SKM-1 (cell line): ENCODE data around the gene SCFD2.
"Not testable (repeated sequence)": the region's sequence is repeated elsewhere in the genome, so short reads cannot be mapped to it uniquely, and the experiment has no call there.

Experiments
- DNase-seq: peaks from one replicate; lab custom pipeline; 2025; ENCODE audit not compliant: unreplicated experiment; lab: John Stamatoyannopoulos, UW

SCFD2 gene

GRCh38 chr4:52840531-52841370 is 525.1 kb downstream of the SCFD2 start:
- no peak for DNase-seq

- DNase-seq: no peak
Measured at GRCh38 chr4:52838729-52839586, 526.9 kb downstream of the SCFD2 start.

DNA sequence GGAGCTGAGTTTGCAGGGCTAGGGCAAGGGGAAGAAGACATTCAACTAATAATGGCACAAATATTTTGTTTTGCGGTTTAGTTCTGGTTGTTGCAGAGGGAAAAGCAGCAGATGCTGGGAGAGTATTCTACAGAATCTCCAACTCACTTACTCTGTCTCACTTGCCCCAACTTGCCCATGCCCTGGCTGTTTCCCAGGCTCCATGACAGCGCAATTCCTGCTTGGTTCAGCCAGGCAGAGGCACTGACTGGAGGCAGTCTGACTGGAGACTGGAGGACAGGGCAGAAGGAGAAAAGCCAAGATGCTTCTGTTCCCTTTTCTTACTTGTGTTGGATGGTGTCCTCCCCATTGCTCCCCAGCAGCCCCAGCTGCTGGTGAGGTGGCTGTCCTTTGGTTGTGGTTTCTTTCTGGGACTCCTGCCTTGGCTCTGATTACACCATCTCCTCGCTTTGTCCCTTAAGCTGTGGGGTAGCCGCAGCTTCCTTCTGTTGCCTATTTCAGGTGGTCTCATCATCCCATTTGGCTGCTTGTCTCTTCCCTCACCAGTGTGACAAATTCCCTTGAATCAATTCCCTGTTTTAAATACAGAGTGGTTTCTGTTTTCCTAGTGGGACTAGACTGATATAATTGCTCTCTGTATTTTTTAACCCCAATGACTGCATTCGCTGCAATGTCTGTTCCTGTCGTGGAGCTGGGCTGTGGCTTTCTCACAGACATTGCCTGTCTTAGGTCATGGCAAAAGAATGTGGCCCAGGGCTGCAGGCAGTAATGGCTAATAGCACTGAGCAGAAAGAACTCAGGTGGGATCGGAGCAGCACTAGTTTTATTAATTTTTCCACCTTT is 527.9 kb downstream of the SCFD2 start:
- peak; percentile 48 for DNase-seq

DNA sequence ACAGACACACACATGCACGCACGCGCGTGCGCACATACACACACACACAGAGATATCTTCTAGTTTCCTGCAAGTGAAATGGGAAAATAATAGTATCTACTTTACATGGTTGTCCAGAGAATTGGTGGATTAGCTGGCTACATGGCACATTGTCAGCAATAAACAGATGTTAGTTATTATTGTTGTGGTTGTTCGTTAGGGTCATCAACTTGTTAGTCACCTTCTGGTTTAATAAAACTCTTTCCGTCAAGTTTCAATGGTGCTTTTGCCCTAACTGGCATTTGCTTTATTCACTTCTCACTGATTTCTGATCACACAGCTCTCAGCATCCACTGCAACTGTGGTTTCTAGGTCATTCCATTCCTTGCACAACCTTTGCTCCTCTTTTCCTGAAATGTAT is 529.2 kb downstream of the SCFD2 start:
- DNase-seq: no peak

DNA sequence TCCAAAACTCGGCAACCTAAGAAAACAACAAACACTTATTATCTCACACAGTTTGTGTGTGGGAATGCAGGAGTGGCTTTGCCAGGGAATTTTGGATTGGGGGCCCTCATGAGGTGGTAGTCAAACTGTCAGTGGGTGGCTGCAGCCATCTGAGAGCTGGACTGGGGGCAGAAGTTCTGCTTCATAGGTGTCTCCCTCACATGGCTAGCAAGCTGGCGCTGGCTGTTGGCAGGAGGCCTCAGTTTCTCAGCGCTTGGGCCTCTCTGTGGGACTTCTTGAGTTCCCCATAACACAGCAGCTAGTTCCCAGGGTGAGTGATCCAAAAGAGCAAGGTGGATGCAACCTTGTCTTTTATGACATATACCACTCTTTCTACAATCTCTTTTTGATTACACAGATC is 529.7 kb downstream of the SCFD2 start:
- no peak for DNase-seq

DNA sequence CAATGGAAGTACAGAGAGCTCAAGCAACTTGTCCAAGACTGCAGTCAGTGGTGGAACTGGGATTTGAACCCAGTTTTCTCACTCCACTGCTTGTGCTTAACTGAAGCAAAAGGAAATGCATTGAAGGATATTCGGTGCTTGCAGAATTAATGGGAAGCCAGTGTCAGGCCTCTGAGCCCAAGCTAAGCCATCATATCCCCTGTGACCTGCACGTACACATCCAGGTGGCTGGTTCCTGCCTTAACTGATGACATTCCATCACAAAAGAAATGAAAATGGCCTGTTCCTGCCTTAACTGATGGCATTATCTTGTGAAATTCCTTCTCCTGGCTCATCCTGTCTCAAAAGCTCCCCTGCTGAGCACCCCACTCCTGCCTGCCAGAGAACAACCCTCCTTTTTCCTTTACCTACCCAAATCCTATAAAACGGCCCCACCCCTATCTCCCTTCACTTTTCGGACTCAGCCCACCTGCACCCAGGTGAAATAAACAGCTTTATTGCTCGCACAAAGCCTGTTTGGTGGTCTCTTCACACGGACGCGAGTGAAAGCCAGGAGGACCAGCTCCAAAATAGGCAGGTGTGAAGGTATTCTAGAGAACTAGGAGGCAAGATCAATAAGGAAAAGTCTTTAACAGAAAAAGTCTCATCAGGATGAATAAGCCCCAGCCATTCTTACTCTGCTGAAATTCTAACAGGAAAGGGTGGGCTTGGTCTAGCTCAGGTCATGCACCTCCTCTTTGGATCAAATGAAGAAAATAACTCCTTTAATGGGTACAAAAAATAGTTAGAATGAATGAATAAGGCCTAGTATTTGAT is 531.0 kb downstream of the SCFD2 start:
- DNase-seq: not testable (repeated sequence)

DNA sequence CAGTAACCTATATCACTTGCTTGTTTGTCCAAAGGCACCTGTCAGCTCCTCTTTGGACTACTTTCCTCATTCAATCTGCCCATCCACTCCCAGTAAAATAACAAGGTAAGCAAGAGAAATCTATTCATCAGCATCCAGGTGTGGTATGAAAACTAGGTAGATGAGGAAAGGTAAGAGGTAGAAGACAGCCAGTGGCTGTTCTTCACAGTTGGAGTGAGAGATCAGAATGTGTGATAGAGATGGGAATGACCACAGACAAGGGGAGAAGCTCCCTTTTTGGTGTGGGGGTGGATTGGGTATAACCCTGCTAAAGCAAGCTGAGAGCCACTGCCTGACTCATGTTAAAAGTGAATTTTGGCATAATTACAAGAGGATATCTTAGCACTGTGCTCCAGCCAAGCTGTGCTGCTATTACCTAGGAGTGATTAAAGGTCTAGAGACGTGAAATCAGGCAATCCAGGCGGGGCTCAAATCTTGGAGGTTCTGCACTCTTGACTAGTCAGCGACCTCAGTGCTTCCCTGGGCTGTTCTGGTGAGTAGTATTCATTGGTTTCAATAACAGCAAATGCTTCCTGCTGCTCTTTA is 531.8 kb downstream of the SCFD2 start:
- no peak for DNase-seq

- no peak for DNase-seq
Measured at GRCh38 chr4:52825460-52826090, 540.3 kb downstream of the SCFD2 start.

DNA sequence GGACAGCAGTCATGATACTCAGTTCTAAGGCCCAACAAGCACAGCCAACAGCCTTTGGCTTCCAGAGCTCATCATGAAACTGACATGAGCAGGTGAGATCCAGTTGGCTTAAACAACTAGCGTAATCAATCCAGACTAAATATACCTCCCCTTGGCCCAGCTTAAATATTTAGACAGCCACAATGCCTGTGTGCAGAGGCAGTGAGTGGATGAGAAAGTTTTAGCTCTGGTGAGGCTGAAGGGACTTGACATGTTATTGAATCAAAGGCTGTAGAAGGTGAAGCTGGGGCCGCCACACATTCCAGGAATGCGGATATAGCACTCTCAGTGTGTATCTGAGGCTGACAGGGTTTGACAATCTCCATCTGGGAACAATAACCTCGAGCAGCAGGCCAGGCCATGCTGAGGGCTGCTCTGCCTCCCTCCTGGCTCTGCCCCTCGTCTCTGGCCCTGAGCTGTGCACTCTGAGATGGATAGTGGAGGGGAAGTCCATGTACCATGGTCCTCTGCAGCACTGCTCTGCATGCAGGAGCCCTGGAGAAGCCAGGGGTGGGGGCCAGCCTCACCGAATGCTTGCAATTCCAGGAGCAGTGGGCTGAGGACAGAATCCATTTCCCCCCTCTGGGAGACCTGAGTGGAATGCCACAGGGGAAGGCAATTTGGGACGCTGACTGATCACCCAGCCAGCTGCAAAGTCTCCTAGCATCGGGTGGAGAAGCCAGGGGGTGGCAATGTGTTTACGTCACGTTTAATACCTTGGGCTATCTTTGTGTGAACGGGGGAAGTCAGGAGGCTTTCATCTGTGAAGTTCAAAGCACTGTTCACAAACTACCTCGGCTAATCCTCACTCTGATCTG is 541.0 kb downstream of the SCFD2 start:
- DNase-seq: no peak

DNA sequence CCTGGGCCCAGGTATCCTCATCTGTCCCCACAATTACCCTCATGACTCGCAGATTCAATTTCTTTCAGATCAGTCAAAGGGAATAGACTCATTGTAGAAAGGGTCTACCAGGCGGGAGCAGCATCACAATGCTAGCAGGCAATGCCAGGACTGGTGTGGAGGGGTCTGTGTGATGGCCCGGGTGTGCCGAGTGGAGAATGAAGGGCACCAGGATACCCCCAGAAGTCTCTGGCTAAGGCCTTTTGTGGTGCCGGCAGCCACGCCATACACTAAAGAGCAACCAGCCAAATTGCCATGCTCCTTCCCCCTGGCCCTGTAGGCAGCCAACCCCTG is 541.6 kb downstream of the SCFD2 start:
- no peak for DNase-seq

- no peak for DNase-seq
Measured at GRCh38 chr4:52823702-52824092, 542.2 kb downstream of the SCFD2 start.
